ENCODE results near the gene USP2.

Gene USP2

GRCh38 chr11:119355091-119355843 is 26.2 kb downstream of the USP2 start:
- no peak for TF ChIP-seq GATA3 (IDR thresholded peaks at IDR 0.05; ENCODE audit: low read depth, low read length)
- TF ChIP-seq GATA2 (IDR thresholded peaks at IDR 0.05; ENCODE audit: low read depth, low read length) = no peak

GRCh38 chr11:119352857-119353260 is 28.6 kb downstream of the USP2 start:
- TF ChIP-seq GATA3 (IDR thresholded peaks at IDR 0.05; ENCODE audit: low read depth, low read length) (no peak), GATA2 (IDR thresholded peaks at IDR 0.05; ENCODE audit: low read depth, low read length) (no peak)

- TF ChIP-seq GATA3 (IDR thresholded peaks at IDR 0.05; ENCODE audit: low read depth, low read length) = no peak
- TF ChIP-seq GATA2 (IDR thresholded peaks at IDR 0.05; ENCODE audit: low read depth, low read length) = no peak
These were observed 30.3 kb downstream of the USP2 start for GRCh38 chr11:119351232-119351631.

GRCh38 chr11:119350302-119350701 is 31.2 kb downstream of the USP2 start:
- TF ChIP-seq GATA3 (IDR thresholded peaks at IDR 0.05; ENCODE audit: low read depth, low read length) (no peak), GATA2 (IDR thresholded peaks at IDR 0.05; ENCODE audit: low read depth, low read length) (no peak)

GRCh38 chr11:119347940-119348605 is 33.4 kb downstream of the USP2 start:
- TF ChIP-seq GATA2 (IDR thresholded peaks at IDR 0.05; ENCODE audit: low read depth, low read length) = no peak
- TF ChIP-seq GATA3 (IDR thresholded peaks at IDR 0.05; ENCODE audit: low read depth, low read length) = no peak

- no peak for TF ChIP-seq GATA3 (IDR thresholded peaks at IDR 0.05; ENCODE audit: low read depth, low read length)
- no peak for TF ChIP-seq GATA2 (IDR thresholded peaks at IDR 0.05; ENCODE audit: low read depth, low read length)
These were observed 34.2 kb downstream of the USP2 start for GRCh38 chr11:119347242-119347641.

GRCh38 chr11:119346605-119347004 is 34.9 kb downstream of the USP2 start, which contains the start of gene MFRP:
Gene MFRP (minus strand): TSS chr11:119346705. CDS start chr11:119346513, 192 bp downstream.
- TF ChIP-seq GATA2 (IDR thresholded peaks at IDR 0.05; ENCODE audit: low read depth, low read length) (no peak), GATA3 (IDR thresholded peaks at IDR 0.05; ENCODE audit: low read depth, low read length) (no peak)

- TF ChIP-seq GATA2 (IDR thresholded peaks at IDR 0.05; ENCODE audit: low read depth, low read length) (no peak), GATA3 (IDR thresholded peaks at IDR 0.05; ENCODE audit: low read depth, low read length) (no peak)
These were observed 35.8 kb downstream of the USP2 start for GRCh38 chr11:119345685-119346084.

GRCh38 chr11:119344291-119345010 is 37.0 kb downstream of the USP2 start:
- TF ChIP-seq GATA2 (IDR thresholded peaks at IDR 0.05; ENCODE audit: low read depth, low read length) (no peak), GATA3 (IDR thresholded peaks at IDR 0.05; ENCODE audit: low read depth, low read length) (no peak)

GRCh38 chr11:119343726-119344125 is 37.8 kb downstream of the USP2 start:
- TF ChIP-seq GATA3 (IDR thresholded peaks at IDR 0.05; ENCODE audit: low read depth, low read length) (no peak), GATA2 (IDR thresholded peaks at IDR 0.05; ENCODE audit: low read depth, low read length) (no peak)

- TF ChIP-seq GATA2 (IDR thresholded peaks at IDR 0.05; ENCODE audit: low read depth, low read length) = no peak
- TF ChIP-seq GATA3 (IDR thresholded peaks at IDR 0.05; ENCODE audit: low read depth, low read length) = no peak
These were observed 38.9 kb downstream of the USP2 start for GRCh38 chr11:119342362-119343130.

- TF ChIP-seq GATA2 (IDR thresholded peaks at IDR 0.05; ENCODE audit: low read depth, low read length) (no peak), GATA3 (IDR thresholded peaks at IDR 0.05; ENCODE audit: low read depth, low read length) (no peak)
These were observed 39.5 kb downstream of the USP2 start for GRCh38 chr11:119342023-119342300.

GRCh38 chr11:119341222-119342022 is 40.1 kb downstream of the USP2 start:
- no peak for TF ChIP-seq GATA3 (IDR thresholded peaks at IDR 0.05; ENCODE audit: low read depth, low read length)
- TF ChIP-seq GATA2 (IDR thresholded peaks at IDR 0.05; ENCODE audit: low read depth, low read length) = no peak
